ENCODE data around the gene SCT. TPM values are rescaled to one million over a fixed set of nuclear protein-coding genes. Genes with fewer than 3 reads are reported as not detected.

Gene SCT
- total RNA-seq, 1 experiment from 2014 or later: not detected

- intact Hi-C loops (cut with micrococcal nuclease; ENCODE audit: unreplicated experiment): no loop called here
- ChIA-PET CTCF (no interaction called here), POLR2A (no interaction called here)
- ATAC-seq (no peak), DNase-seq (ENCODE audit: low read depth, low spot score) (no peak)
- no peaks in the 10 kb centered on the region for H3K4me1 ChIP-seq (ENCODE audit: control insufficient read depth, insufficient read depth, low read length)
- H3K27ac ChIP-seq (ENCODE audit: low read length): no peak overlapping the region
- no peaks in the 10 kb centered on the region for H3K9me3 ChIP-seq (ENCODE audit: control insufficient read depth, insufficient read depth, low read depth, low read length)
- H3K27me3 ChIP-seq (ENCODE audit: control insufficient read depth, insufficient read depth, low read length): no peaks in the 10 kb centered on the region
- TSS peak; percentile 24 for BruUV-seq (replicated peaks)
- H3K36me3 ChIP-seq (ENCODE audit: control insufficient read depth, insufficient read depth, low read length): peaks cover 8% of the 10 kb centered on the region; the same call in 1 of the 2 replicates
- in situ Hi-C loops (cut with HindIII; ENCODE audit: low pct_unique_long_range_greater_than_20kb, low sequenced_read_pairs): no loop called here
- TF ChIP-seq TCF7L2 (IDR thresholded peaks at IDR 0.05; ENCODE audit: low read depth, low read length) (no peak), POLR2AphosphoS5 (IDR thresholded peaks at IDR 0.05; ENCODE audit: low read depth, low read length) (no peak), SIN3A (IDR thresholded peaks at IDR 0.05; ENCODE audit: borderline replicate concordance, insufficient read depth, low read depth, low read length) (no peak), REST (IDR thresholded peaks at IDR 0.05; ENCODE audit: insufficient read depth in 1 of 2, low read depth in 2 of 2, low read length in 1 of 2) (no peak), CTCF (IDR thresholded peaks at IDR 0.05) (no peak)
- no peak overlapping the region for H3K4me3 ChIP-seq (ENCODE audit: low read depth in 2 of 2, low read length in 2 of 2)
Measured at GRCh38 chr11:595400-595799, 31.6 kb downstream of the SCT start.

- intact Hi-C loops (cut with micrococcal nuclease; ENCODE audit: unreplicated experiment) (no loop called here), in situ Hi-C loops (cut with HindIII; ENCODE audit: low pct_unique_long_range_greater_than_20kb, low sequenced_read_pairs) (no loop called here)
- H3K4me1 ChIP-seq (ENCODE audit: control insufficient read depth, insufficient read depth, low read length): no peaks in the 10 kb centered on the region
- H3K4me3 ChIP-seq (ENCODE audit: low read depth in 2 of 2, low read length in 2 of 2): no peak overlapping the region
- H3K9me3 ChIP-seq (ENCODE audit: control insufficient read depth, insufficient read depth, low read depth, low read length): no peaks in the 10 kb centered on the region
- ChIA-PET POLR2A (no interaction called here), CTCF (no interaction called here)
- H3K27ac ChIP-seq (ENCODE audit: low read length): no peak overlapping the region
- peaks cover 11% of the 10 kb centered on the region; the same call in 1 of the 2 replicates for H3K36me3 ChIP-seq (ENCODE audit: control insufficient read depth, insufficient read depth, low read length)
- DNase-seq (ENCODE audit: low read depth, low spot score): no peak
- H3K27me3 ChIP-seq (ENCODE audit: control insufficient read depth, insufficient read depth, low read length): no peaks in the 10 kb centered on the region
- no TSS peak for BruUV-seq (replicated peaks)
- TF ChIP-seq POLR2AphosphoS5 (IDR thresholded peaks at IDR 0.05; ENCODE audit: low read depth, low read length) (no peak), SIN3A (IDR thresholded peaks at IDR 0.05; ENCODE audit: borderline replicate concordance, insufficient read depth, low read depth, low read length) (no peak), REST (IDR thresholded peaks at IDR 0.05; ENCODE audit: insufficient read depth in 1 of 2, low read depth in 2 of 2, low read length in 1 of 2) (no peak), TCF7L2 (IDR thresholded peaks at IDR 0.05; ENCODE audit: low read depth, low read length) (no peak), CTCF (IDR thresholded peaks at IDR 0.05) (no peak)
- ATAC-seq: no peak
Measured at GRCh38 chr11:593347-593746, 33.6 kb downstream of the SCT start.

Data from Panc1 (cell line).